Left lobe of liver (tissue), 2 donors: Measurements from ENCODE around the gene FUNDC2. TPM values are rescaled to one million over a fixed set of nuclear protein-coding genes. Genes with fewer than 3 reads are reported as not detected.
A peak's percentile ranks its signal among the peaks of the same experiment; 100 is the strongest.
"Not testable (repeated sequence)": the region's sequence is repeated elsewhere in the genome, so short reads cannot be mapped to it uniquely, and the experiment has no call there.

Source experiments
- ATAC-seq: fragments of 200-7000 bp; cut with Tn5 transposase; one replicate; pipeline ENCODE4 v1.9.1; 2020; ENCODE audit warnings: mild to moderate bottlenecking, moderate library complexity
- DNase-seq: peaks from one replicate; pipeline ENCODE4 v3.0.0-alpha.2; 2020; ENCODE audit warnings: low spot score
- total RNA-seq: library from RNA; stranded (reverse); gene quantifications from one replicate; pipeline ENCODE4 v1.2.1, GENCODE V29; 2021
- donor health status: DM: no; HTN: no; CAD: no; lungs with moderate emphysema.
- donor health status: DM: no; HTN: yes; CAD: no.

Gene FUNDC2
- total RNA-seq, result 26.9 TPM

GRCh38 chrX:155026727-155027508 lies at the start of gene FUNDC2:
FUNDC2 (plus strand) TSS chrX:155026844; CDS start chrX:155026939, 95 bp downstream.
- DNase-seq (peak; percentile 95), ATAC-seq (peak; percentile 86)

GRCh38 chrX:154979629-154980028 lies 47.0 kb upstream of the FUNDC2 start:
- DNase-seq (no peak), ATAC-seq (no peak)

GRCh38 chrX:154980330-154981115 lies 46.1 kb upstream of the FUNDC2 start:
- ATAC-seq (peak; percentile 100), DNase-seq (peak; percentile 75)

GRCh38 chrX:154981116-154981411 lies 45.6 kb upstream of the FUNDC2 start:
- ATAC-seq (no peak), DNase-seq (no peak)

- DNase-seq (no peak), ATAC-seq (peak; percentile 63)
Observed at GRCh38 chrX:154986826-154987575, 39.6 kb upstream of the FUNDC2 start.

- DNase-seq (no peak), ATAC-seq (peak; percentile 78)
Observed at GRCh38 chrX:154987940-154988339, 38.7 kb upstream of the FUNDC2 start.

GRCh38 chrX:154988719-154989118 lies 37.9 kb upstream of the FUNDC2 start:
- DNase-seq, result peak; percentile 47
- peak; percentile 80 for ATAC-seq

- DNase-seq, result no peak
- ATAC-seq, result no peak
Observed at GRCh38 chrX:154990496-154990895, 36.1 kb upstream of the FUNDC2 start.

- no peak for ATAC-seq
- no peak for DNase-seq
Observed at GRCh38 chrX:154991039-154991438, 35.6 kb upstream of the FUNDC2 start.

- DNase-seq, result no peak
- ATAC-seq, result no peak
Observed at GRCh38 chrX:154991476-154991875, 35.2 kb upstream of the FUNDC2 start.

GRCh38 chrX:154998204-154998880 lies 28.3 kb upstream of the FUNDC2 start:
- DNase-seq (no peak), ATAC-seq (no peak)

GRCh38 chrX:155000841-155001240 lies 25.8 kb upstream of the FUNDC2 start:
- DNase-seq, result no peak
- ATAC-seq, result no peak

- DNase-seq (no peak), ATAC-seq (no peak)
Observed at GRCh38 chrX:155001873-155002272, 24.8 kb upstream of the FUNDC2 start.

GRCh38 chrX:155005190-155005589 lies 21.5 kb upstream of the FUNDC2 start:
- ATAC-seq (no peak), DNase-seq (no peak)

GRCh38 chrX:155006379-155006778 lies 20.3 kb upstream of the FUNDC2 start:
- not testable (repeated sequence) for ATAC-seq

GRCh38 chrX:155006913-155007671 lies 19.6 kb upstream of the FUNDC2 start:
- DNase-seq (peak; percentile 53), ATAC-seq (peak; percentile 80)

More at GRCh38 chrX:155006379-155006778, 20.3 kb upstream of the FUNDC2 start:
- DNase-seq, result not testable (repeated sequence)

- peak; percentile 34 for ATAC-seq
- not testable (repeated sequence) for DNase-seq
Observed at GRCh38 chrX:155008578-155008977, 18.1 kb upstream of the FUNDC2 start.

- ATAC-seq (peak; percentile 57), DNase-seq (peak; percentile 43)
Observed at GRCh38 chrX:155009994-155010472, 16.6 kb upstream of the FUNDC2 start.

GRCh38 chrX:155020591-155020990 lies 6.1 kb upstream of the FUNDC2 start:
- ATAC-seq (no peak), DNase-seq (no peak)

- ATAC-seq, result no peak
- no peak for DNase-seq
Observed at GRCh38 chrX:155022585-155022984, 4.1 kb upstream of the FUNDC2 start, which contains the start of gene F8. F8 (minus strand) TSS chrX:155022723; CDS start chrX:155022552, 171 bp downstream.
